GM23338 (cell line): ENCODE results near the gene KIF20B. TPM values are rescaled to one million over a fixed set of nuclear protein-coding genes. Genes with fewer than 3 reads are reported as not detected.

ENCODE experiments used
- ATAC-seq: fragments of 200-7000 bp; cut with Tn5 transposase; 3 replicates; pipeline ENCODE4 v1.9.1; 2020
- DNase-seq: peaks from one replicate; pipeline ENCODE4 v3.0.0-alpha.2; 2015; ENCODE audit warnings: low spot score
- H2AFZ ChIP-seq: fragments of 200-600 bp; sonication (generic); 2 replicates; pipeline ENCODE4 v1.8.0; 2016; ENCODE audit warnings: antibody characterized with exemption, mild to moderate bottlenecking, moderate library complexity
- H3F3A ChIP-seq: fragments of 200-600 bp; sonication (generic); replicated peaks from 2 replicates; pipeline ENCODE4 v1.8.0; 2017; ENCODE audit warnings: antibody characterized with exemption, mixed run types, low read depth
- H3K27ac ChIP-seq: fragments of 200-600 bp; sonication (generic); 2 replicates; pipeline ENCODE4 v1.6.1; 2016; ENCODE audit warnings: low read depth
- H3K27me3 ChIP-seq: fragments of 200-600 bp; sonication (generic); 2 replicates; pipeline ENCODE4 v1.8.0; 2016; ENCODE audit warnings: mild to moderate bottlenecking, mixed run types, moderate library complexity; ENCODE audit not compliant: insufficient read depth
- H3K36me3 ChIP-seq: fragments of 200-600 bp; sonication (generic); 2 replicates; pipeline ENCODE4 v1.8.0; 2016; ENCODE audit warnings: mild to moderate bottlenecking; ENCODE audit not compliant: insufficient read depth
- H3K4me1 ChIP-seq: fragments of 200-600 bp; sonication (generic); 2 replicates; pipeline ENCODE4 v1.8.0; 2016; ENCODE audit warnings: mild to moderate bottlenecking, moderate library complexity; ENCODE audit not compliant: insufficient read depth
- H3K4me2 ChIP-seq: fragments of 200-600 bp; sonication (generic); 2 replicates; pipeline ENCODE4 v1.7.1; 2017; ENCODE audit warnings: mixed run types
- H3K4me3 ChIP-seq: fragments of 200-600 bp; sonication (generic); 2 replicates; pipeline ENCODE4 v1.6.1; 2016; ENCODE audit warnings: mixed run types
- H3K79me2 ChIP-seq: fragments of 200-600 bp; sonication (generic); replicated peaks from 2 replicates; pipeline ENCODE4 v1.8.0; 2017; ENCODE audit warnings: mild to moderate bottlenecking; ENCODE audit not compliant: insufficient read depth
- H3K9me2 ChIP-seq: fragments of 200-600 bp; sonication (generic); 2 replicates; pipeline ENCODE4 v1.8.0; 2017; ENCODE audit not compliant: insufficient read depth
- H4K20me1 ChIP-seq: fragments of 200-600 bp; sonication (generic); replicated peaks from 2 replicates; pipeline ENCODE4 v1.8.0; 2017; ENCODE audit warnings: mild to moderate bottlenecking; ENCODE audit not compliant: insufficient read depth
- H3K27ac Mint-ChIP-seq: 2 replicates; pipeline ENCODE4 v1.8.0; 2020; ENCODE audit warnings: inconsistent platforms, mild to moderate bottlenecking, moderate library complexity, mixed read lengths
- H3K27me3 Mint-ChIP-seq: 3 replicates; pipeline ENCODE4 v1.8.0; 2022; ENCODE audit warnings: low read depth, mild to moderate bottlenecking, moderate library complexity, mixed read lengths, inconsistent platforms; ENCODE audit not compliant: insufficient read depth, poor library complexity
- H3K36me3 Mint-ChIP-seq: 3 replicates; pipeline ENCODE4 v1.8.0; 2021; ENCODE audit warnings: low read depth, mild to moderate bottlenecking, inconsistent platforms, moderate library complexity, mixed read lengths
- H3K4me1 Mint-ChIP-seq: 3 replicates; pipeline ENCODE4 v1.8.0; 2020; ENCODE audit warnings: mild to moderate bottlenecking, inconsistent platforms, mixed read lengths
- H3K4me3 Mint-ChIP-seq: 3 replicates; pipeline ENCODE4 v1.8.0; 2021; ENCODE audit warnings: moderate library complexity, mild to moderate bottlenecking, inconsistent platforms, mixed read lengths
- H3K9me3 Mint-ChIP-seq: 3 replicates; pipeline ENCODE4 v1.8.0; 2020; ENCODE audit warnings: moderate library complexity, mild to moderate bottlenecking, inconsistent platforms, mixed read lengths
- CREB1 ChIP-seq: fragments of 250-450 bp; sonication (Bioruptor Pico); IDR thresholded peaks from 2 replicates; pipeline ENCODE4 v1.5.0; 2020; ENCODE audit warnings: low read depth, mild to moderate bottlenecking, moderate library complexity
- CTCF ChIP-seq, 2 experiments: fragments of 200-600 bp in 1 of 2; sonication (generic) in 1 of 2; conservative IDR thresholded peaks; 2 replicates each; pipeline versions ENCODE4 v1.5.1 to v1.6.1; 2016 to 2017; ENCODE audit warnings: antibody characterized with exemption in 2 of 2, low read depth in 2 of 2, mild to moderate bottlenecking in 2 of 2, moderate library complexity in 1 of 2
- EZH2 ChIP-seq: fragments of 200-600 bp; sonication (generic); IDR thresholded peaks from one replicate; pipeline ENCODE4 v1.8.0; 2017; ENCODE audit warnings: antibody characterized with exemption, mild to moderate bottlenecking, low read depth; ENCODE audit not compliant: unreplicated experiment
- EZH2phosphoT487 ChIP-seq: fragments of 200-600 bp; sonication (generic); IDR thresholded peaks from one replicate; pipeline ENCODE4 v1.8.1; 2018; ENCODE audit warnings: antibody characterized with exemption; ENCODE audit not compliant: unreplicated experiment
- JUNB ChIP-seq: IDR thresholded peaks from one replicate; pipeline ENCODE4 v1.6.1; 2016; ENCODE audit warnings: antibody characterized with exemption; ENCODE audit not compliant: unreplicated experiment
- NANOG ChIP-seq: IDR thresholded peaks from 2 replicates; pipeline ENCODE4 v1.6.1; 2016; ENCODE audit warnings: antibody characterized with exemption, borderline replicate concordance
- POLR2AphosphoS5 ChIP-seq: IDR thresholded peaks from 2 replicates; pipeline ENCODE4 v1.6.1; 2016; ENCODE audit warnings: antibody characterized with exemption, low read depth
- STAT1 ChIP-seq: IDR thresholded peaks from one replicate; pipeline ENCODE4 v1.6.1; 2016; ENCODE audit warnings: antibody characterized with exemption; ENCODE audit not compliant: unreplicated experiment
- ZNF114 ChIP-seq: fragments of 250-450 bp; sonication (Bioruptor Pico); IDR thresholded peaks from 2 replicates; pipeline ENCODE4 v1.5.0; 2020; ENCODE audit warnings: mild to moderate bottlenecking, moderate library complexity
- ZNF331 ChIP-seq: fragments of 250-450 bp; sonication (Bioruptor Pico); IDR thresholded peaks from 2 replicates; pipeline ENCODE4 v1.5.0; 2020; ENCODE audit warnings: low read depth, mild to moderate bottlenecking, moderate library complexity
- polyA plus RNA-seq: library from polyadenylated mRNA; unstranded; fragments of >200 nt; fragmentation: Nextera tagmentation; extraction: Ambion mirVana; gene quantifications from 2 replicates; pipeline ENCODE4 v1.2.1, GENCODE V29; 2016
- total RNA-seq: library from RNA; depleted of rRNA; stranded (reverse); fragments of >200 nt; shearing (Covaris generic); gene quantifications from 2 replicates; pipeline ENCODE4 v1.2.3, GENCODE V29; 2014
- TF ChIP-seq, protein P1 (sequence below): IDR thresholded peaks from 2 replicates; pipeline ENCODE4 v1.6.1; 2016; ENCODE audit warnings: antibody characterized with exemption
- TF ChIP-seq, protein P2 (sequence below): IDR thresholded peaks from one replicate; pipeline ENCODE4 v1.6.1; 2018; ENCODE audit warnings: antibody characterized with exemption; ENCODE audit not compliant: unreplicated experiment

The KIF20B gene
- total and polyA plus RNA-seq, 2 experiments from 2014 or later: 42.7 to 111 TPM

DNA sequence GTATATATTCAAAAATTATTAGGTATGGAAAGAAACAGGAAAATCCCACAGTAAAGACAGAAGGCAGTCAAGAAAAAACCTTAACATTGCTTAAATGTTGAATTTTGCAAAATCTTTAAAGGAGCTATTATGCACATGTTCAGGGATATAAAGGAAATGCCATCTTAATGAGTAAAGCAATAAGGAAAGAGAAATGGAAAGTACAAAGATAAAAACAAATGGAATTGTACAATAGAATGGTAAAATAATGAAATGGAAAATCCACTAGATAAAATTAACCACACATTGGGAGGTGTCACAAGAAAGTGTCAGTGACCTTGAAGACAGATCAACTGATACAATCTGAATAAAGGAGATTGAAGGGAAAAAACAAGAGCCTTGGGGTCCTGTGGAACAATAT, 82.0 kb downstream of the KIF20B start (continued):
- TF ChIP-seq CTCF (conservative IDR thresholded peaks at IDR 0.05; ENCODE audit: low read depth in 2 of 2) (no peak), NANOG (no peak), CREB1 (CRISPR knock-in tag) (no peak), ZNF331 (CRISPR knock-in tag) (no peak), ZNF114 (CRISPR knock-in tag) (no peak), EZH2 (no peak), STAT1 (no peak)
- TF ChIP-seq, protein P1, sequence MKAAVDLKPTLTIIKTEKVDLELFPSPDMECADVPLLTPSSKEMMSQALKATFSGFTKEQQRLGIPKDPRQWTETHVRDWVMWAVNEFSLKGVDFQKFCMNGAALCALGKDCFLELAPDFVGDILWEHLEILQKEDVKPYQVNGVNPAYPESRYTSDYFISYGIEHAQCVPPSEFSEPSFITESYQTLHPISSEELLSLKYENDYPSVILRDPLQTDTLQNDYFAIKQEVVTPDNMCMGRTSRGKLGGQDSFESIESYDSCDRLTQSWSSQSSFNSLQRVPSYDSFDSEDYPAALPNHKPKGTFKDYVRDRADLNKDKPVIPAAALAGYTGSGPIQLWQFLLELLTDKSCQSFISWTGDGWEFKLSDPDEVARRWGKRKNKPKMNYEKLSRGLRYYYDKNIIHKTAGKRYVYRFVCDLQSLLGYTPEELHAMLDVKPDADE: no peak

GRCh38 chr10:89785095-89785494, 83.7 kb downstream of the KIF20B start:
- DNase-seq: peak; percentile 46
- Mint-ChIP-seq H3K27ac (no peak overlapping the region), H3K4me3 (no peak overlapping the region), H3K36me3 (peaks cover 8% of the 10 kb centered on the region), H3K27me3 (peaks cover 7% of the 10 kb centered on the region), H3K4me1 (peaks cover 31% of the 10 kb centered on the region), H3K9me3 (no peaks in the 10 kb centered on the region)
- Histone ChIP-seq H3K36me3 (no peaks in the 10 kb centered on the region), H3K4me3 (no peak overlapping the region), H3K79me2 (no peaks in the 10 kb centered on the region), H3F3A (no peaks in the 10 kb centered on the region), H2AFZ (no peak overlapping the region), H3K4me1 (peaks cover 26% of the 10 kb centered on the region), H3K9me2 (no peaks in the 10 kb centered on the region), H3K4me2 (no peak overlapping the region), H4K20me1 (no peaks in the 10 kb centered on the region), H3K27me3 (no peaks in the 10 kb centered on the region), H3K27ac (no peak overlapping the region)
- ATAC-seq: no peak; the same call in 2 of the 3 replicates
- TF ChIP-seq JUNB (no peak), ZNF114 (CRISPR knock-in tag) (no peak), STAT1 (no peak), ZNF331 (CRISPR knock-in tag) (no peak), POLR2AphosphoS5 (no peak), EZH2phosphoT487 (no peak), CTCF (conservative IDR thresholded peaks at IDR 0.05; ENCODE audit: low read depth in 2 of 2) (no peak), CREB1 (CRISPR knock-in tag) (no peak), EZH2 (no peak)
- TF ChIP-seq, protein P1: no peak
- TF ChIP-seq, protein P2, sequence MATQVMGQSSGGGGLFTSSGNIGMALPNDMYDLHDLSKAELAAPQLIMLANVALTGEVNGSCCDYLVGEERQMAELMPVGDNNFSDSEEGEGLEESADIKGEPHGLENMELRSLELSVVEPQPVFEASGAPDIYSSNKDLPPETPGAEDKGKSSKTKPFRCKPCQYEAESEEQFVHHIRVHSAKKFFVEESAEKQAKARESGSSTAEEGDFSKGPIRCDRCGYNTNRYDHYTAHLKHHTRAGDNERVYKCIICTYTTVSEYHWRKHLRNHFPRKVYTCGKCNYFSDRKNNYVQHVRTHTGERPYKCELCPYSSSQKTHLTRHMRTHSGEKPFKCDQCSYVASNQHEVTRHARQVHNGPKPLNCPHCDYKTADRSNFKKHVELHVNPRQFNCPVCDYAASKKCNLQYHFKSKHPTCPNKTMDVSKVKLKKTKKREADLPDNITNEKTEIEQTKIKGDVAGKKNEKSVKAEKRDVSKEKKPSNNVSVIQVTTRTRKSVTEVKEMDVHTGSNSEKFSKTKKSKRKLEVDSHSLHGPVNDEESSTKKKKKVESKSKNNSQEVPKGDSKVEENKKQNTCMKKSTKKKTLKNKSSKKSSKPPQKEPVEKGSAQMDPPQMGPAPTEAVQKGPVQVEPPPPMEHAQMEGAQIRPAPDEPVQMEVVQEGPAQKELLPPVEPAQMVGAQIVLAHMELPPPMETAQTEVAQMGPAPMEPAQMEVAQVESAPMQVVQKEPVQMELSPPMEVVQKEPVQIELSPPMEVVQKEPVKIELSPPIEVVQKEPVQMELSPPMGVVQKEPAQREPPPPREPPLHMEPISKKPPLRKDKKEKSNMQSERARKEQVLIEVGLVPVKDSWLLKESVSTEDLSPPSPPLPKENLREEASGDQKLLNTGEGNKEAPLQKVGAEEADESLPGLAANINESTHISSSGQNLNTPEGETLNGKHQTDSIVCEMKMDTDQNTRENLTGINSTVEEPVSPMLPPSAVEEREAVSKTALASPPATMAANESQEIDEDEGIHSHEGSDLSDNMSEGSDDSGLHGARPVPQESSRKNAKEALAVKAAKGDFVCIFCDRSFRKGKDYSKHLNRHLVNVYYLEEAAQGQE: no peak
